GM19467 (cell line): ENCODE results near the gene C1QC.
"Not testable (repeated sequence)": the region's sequence is repeated elsewhere in the genome, so short reads cannot be mapped to it uniquely, and the experiment has no call there.

Experiments used
- ATAC-seq: cut with Tn5 transposase; IDR thresholded peaks from one replicate; pipeline ENCODE4 v1.9.1; 2021; ENCODE audit warnings: mild to moderate bottlenecking, moderate library complexity; ENCODE audit not compliant: unreplicated experiment

Gene C1QC

DNA sequence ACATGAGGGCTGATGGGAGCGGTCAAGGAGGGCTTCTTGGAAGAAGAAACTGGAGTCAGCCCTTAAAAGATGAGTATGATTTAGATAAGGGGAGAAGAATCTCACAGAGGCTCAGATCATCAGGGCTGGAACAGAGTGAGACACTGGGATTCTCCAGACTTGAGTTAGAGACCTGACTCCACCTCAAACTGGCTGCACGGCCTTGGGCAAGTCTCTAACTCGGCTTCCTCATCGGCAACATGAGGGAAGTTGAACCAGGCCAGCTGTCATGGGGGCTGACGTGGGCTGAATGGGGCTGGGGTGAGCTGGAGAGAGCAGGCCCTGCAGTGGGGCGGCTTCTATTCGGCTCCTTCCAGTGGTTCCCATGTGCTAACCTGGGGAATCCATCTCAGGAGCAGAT lies 2.5 kb downstream of the C1QC start:
- no peak for ATAC-seq

DNA sequence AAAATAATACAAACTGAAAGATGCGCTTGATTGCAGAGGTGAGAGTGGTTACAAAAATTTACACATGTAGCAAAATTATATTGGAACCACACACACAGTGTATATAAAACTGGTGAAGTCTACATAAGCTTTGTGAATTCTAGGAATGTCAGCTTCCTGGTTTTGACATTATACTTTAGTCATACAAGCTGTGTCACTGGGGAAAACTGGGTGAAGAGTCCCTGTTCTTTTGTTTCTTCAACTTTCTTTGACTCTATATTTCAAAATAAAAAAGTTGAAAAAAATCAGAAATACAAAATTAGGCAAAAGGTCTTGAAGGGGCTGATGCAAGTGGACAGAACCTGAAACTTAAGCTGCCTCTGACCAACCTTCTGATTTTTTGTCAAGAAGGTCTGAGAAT lies 3.0 kb downstream of the C1QC start:
- no peak for ATAC-seq

DNA sequence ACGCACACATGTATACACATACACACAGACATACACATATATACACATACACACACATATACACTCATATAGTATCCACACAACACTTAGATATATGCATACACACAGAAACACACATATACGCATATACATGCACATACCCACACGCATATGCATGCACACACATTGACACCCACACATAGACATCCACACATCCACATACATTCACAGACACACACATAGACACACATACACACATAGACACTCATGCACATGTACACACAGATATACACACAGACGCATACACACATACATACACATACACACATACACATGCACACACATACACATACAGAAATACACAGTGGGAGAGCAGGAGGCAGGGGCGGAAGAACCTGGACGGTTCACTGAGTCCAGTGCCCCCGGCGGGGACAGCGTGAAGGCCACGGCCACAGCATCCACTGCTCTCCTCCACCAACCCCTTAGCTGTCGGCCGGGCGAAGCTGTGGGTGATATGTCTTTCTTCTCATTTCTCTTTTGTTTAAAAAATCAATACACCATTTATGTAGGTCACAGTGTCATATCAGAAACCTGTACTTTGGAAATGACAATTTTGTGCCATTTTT lies 6.8 kb downstream of the C1QC start:
- ATAC-seq: no peak

DNA sequence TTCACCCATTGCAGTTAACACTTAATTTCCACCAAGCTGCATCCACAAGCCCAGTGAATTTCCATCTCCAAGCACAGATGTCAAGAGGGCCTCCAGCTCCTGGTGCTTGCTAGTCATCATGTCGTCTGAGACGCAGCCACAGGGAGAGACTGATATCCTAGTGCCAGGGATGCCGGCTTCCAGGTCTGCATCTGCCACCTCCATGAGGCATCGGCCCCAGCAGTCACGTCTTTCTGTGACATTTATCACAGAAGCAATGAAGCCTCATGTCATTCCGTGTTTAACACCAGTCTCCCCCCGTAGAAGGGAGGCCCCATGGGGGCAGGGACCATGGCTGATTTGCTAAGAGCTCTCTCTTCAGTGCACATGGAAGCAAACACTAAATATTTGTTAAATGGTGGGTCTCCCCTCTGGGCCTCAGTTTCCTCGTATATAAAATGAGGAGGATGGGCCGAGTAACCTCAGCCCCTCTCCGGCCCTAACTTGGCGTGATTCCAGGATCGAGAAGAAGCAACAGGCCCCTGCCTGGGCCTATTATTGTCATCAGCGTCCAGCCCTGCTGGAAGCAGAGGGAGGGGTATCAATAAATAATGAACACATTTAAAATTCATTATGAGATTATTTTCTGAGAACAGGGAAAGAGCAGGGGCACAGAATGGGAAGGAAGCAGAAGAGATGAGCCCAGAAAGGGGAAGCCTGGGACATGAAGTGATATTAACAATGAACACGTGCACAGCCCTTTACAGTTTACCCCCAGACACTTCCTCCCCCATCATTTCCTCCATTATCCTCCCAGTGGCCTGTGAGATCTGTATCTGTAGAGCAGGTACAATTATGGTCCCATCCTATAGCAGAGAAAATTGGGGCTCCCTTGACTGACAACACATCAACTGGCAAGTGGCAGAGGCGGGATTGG lies 8.8 kb downstream of the C1QC start:
- ATAC-seq: no peak

DNA sequence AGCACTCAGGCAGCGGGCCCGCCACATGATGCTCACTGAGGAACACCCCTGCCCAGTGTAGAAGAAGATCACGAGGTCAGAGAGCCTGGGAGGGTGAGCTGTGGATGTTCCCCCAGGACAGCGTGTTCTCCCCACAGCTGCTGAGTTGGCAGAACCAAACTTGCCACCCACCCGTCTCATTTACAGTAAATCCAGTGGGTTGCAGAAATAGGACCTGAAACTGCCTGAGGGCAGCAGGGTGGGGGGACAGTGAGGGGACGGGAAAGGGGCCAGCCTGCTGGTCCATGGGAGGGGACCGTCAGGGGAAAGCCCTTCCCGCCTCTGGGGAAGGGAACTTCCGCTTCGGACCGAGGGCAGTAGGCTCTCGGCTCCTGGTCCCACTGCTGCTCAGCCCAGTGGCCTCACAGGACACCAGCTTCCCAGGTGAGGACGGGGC lies 9.5 kb downstream of the C1QC start, which contains the start of gene C1QB:
C1QB (plus strand) TSS at position 356 of the 436 bp plus-strand sequence. CDS start 6,227 bp downstream, outside the sequence.
- ATAC-seq: no peak

DNA sequence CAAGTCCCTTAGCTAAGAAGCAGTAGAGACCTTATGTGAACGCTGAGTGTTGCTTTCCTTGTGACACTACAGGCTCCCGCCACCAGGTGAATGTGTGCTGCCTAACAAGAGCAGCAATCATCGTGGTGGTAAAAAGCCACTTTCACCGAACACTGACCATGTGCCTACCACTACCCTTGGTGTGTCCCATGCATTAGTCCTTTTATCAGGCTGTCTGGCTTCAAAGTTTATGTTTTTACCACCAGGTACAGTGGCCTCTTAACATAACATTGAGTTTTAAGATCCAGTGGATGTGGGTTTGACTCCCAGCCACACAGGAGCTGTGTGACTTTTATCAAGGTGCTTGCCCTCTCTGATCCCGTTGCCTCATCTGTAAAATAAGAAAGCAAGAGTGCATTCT lies 11.3 kb downstream of the C1QC start:
- no peak for ATAC-seq

DNA sequence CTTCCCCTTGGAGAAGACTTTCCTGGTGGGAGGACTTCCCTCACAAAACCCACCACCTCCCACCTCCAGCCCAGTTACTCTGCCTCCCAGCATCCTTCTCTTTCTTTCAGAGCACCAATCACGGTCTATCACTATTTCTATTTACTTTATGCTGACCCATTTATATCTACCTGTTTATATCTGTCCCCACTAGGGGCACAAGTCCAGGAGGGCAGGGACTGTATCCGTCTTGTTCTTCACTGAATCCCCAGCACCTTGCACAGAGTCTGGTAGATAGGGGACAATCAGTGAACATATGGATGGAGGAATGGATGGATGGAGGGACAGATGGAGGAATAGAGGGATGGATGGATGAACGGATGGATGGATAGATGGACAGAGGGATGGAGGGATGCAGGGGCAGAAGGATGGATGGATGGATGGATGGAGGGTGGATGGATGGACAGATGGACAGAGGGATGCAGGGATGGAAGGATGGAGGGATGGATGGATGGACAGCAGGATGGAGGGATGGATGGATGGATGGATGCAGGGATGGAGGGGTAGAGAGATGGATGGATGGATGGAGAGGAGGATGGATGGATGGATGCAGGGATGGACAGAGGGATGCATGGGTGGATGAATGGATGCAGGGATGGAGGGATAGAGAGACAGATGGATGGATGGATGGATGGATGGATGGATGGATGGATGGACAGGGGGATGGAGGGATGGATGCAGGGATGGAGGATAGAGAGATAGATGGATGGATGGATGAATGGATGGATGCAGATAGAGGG lies 15.1 kb downstream of the C1QC start:
- no peak for ATAC-seq

DNA sequence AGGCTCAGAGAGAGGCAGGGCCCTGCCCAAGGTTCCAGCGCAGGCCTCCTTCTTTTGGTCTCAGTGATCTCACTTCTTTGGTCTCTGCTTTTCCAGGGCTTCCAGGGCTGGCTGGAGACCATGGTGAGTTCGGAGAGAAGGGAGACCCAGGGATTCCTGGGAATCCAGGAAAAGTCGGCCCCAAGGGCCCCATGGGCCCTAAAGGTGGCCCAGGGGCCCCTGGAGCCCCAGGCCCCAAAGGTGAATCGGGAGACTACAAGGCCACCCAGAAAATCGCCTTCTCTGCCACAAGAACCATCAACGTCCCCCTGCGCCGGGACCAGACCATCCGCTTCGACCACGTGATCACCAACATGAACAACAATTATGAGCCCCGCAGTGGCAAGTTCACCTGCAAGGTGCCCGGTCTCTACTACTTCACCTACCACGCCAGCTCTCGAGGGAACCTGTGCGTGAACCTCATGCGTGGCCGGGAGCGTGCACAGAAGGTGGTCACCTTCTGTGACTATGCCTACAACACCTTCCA lies 17.3 kb downstream of the C1QC start:
- no peak for ATAC-seq

DNA sequence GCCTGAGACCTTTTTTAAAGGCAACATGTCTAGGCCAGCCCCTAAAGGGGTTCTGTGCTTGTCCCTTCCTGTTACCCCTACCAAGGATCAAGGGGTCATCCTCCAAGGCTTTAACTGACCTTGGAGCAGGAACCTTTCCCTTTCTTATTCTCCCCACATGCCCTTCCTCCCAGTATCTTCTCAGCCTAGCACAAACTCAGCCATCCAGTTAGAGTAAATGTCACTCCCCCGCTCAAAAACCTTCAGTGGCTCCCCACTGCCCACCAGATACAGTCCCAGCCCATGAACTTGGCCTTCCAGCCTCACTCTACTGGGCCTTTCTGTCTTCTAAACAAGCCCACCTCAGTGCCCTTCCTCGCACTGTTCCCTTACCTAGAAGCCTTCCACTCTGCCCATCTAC lies 18.4 kb downstream of the C1QC start:
- no peak for ATAC-seq

DNA sequence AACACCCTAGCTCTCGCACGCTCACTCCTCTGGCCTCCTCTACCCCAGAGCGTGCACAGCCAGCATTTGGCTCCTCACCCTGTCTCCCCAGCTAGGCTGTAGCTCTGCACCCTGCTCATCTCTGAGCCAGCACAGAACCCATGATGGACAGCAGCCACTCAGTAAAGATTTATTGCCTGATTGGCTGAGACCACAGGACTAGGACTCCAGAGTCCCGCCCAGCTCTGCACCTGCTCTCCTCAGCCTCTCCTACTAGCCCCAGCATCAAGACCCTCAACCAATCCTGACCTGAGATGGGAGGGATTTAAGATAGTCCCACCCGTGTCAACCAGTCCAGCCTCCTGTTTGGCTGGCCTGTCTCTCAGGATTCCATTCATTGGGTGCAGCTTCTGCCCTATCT lies 18.9 kb downstream of the C1QC start:
- ATAC-seq: no peak

DNA sequence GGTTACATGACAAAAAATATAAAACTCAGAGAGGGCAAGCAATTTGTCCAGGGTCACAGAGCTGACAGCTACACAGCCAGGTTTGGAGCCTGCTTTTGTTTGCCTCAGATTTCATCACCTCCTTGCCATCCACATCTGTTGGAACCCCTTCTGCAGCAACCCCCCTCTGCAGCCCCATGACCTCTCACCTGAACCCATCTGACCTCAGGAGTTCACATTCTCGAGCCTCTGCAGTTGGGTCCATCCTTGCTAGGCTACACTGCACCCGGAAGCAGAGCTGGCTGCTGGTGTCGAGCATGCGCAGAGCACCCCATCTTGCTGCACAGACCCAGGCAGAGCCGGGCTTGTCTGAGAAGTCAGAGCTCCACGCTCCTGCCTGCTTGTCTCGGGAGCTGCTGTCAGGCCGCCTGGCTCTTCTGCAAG lies 19.6 kb downstream of the C1QC start:
- ATAC-seq: no peak

DNA sequence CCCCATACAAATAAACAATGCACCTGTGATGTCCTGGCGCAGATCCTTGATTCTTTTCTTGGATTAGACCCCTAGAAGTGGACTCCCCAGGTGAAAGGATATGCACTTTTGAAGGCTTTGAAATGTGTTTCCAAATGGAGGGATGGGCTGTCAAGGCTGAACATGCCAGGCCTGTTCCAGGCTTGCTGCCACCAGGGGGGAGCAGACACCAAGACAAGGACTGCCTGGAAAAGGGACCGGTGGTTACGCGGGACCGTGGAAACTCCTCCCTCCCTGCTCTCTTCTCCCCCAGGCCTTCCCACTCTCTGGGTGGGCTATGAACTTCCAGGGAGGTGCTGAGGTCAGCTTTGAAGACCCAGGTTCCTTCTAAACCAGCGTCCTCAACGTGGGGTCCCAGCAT lies 22.3 kb downstream of the C1QC start:
- no peak for ATAC-seq

DNA sequence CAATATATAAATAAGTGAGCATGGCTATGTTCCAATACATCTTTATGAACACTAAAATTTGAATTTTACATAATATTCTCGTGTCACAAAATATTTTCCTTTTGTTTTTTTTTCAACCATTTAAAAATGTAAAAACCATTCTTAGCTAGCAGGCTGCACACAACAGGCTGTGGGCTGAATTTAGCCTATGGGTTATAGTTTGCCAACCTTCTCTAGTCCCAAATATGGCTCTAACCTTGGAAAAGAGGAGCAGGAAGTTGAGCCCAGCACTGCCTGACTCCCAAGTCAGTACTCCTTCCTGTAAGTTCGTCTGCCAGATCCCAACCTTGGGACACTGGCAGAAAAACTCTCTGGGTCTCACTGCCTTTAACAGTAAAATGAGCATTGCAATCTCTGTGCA lies 23.0 kb downstream of the C1QC start:
- ATAC-seq: no peak

DNA sequence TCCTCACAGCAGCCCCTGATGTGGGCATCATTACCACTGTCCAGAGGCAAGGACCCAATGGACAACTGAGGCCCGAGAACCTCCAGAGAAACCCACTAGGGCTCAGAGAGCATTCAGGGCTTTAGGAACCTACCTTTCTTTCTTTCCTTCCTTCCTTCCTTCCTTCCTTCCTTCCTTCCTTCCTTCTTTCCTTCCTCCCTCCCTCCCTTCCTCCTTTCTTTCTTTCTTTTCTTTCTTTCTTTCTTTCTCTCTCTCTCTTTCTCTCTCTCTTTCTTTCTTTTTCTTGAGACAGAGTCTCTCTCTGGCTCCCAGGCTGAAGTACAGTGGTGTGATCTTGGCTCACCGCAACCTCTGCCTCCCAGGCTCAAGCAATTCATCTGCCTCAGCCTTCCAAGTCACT lies 25.4 kb downstream of the C1QC start:
- not testable (repeated sequence) for ATAC-seq

DNA sequence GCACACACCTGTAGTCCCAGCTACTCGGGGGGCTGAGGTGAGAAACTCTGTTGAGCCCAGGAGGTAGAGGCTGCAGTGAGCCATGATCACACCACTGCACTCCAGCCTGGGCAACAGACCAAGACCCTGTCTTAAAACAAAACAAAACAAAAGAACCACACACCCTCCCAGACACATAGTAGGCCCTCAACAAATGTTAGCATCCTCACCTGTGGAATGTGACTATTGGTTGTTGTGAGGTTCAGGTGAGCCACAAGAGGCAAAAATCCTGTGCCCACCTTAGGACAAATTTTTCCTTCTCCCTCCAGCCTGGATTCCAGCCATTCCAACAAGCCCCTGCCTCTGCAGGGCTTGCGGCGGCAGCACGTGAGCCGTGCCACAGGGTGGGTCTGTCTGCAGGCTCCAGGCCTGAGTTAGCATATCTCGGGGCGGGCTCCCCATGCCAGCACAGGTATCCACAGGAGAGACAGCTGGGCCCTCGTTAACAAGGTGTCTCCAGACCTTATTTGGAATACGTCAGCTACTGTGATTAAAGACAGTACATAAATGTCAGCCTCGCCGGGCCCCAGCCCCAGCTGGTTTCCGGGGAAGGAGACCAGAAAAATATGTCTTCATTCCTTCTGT lies 27.0 kb downstream of the C1QC start:
- no peak for ATAC-seq

DNA sequence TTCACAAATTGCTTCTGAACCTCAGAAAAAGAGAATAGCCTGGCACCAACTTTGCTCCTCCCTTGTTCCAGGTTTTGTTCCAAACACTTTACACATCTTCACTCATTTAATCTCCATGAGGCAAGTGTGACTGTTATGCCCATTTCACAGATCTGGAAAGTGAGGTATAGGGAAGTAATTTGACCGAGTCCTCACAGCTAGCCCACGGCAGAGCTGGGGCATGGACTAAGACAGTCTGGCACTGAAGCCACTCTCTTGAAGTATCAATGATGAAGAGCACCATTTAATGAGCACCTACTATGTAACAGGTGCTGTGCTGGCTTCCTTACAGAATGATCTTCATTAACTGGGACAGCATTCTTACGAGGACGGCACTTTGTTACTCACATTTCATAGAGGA lies 28.6 kb downstream of the C1QC start:
- ATAC-seq: no peak

DNA sequence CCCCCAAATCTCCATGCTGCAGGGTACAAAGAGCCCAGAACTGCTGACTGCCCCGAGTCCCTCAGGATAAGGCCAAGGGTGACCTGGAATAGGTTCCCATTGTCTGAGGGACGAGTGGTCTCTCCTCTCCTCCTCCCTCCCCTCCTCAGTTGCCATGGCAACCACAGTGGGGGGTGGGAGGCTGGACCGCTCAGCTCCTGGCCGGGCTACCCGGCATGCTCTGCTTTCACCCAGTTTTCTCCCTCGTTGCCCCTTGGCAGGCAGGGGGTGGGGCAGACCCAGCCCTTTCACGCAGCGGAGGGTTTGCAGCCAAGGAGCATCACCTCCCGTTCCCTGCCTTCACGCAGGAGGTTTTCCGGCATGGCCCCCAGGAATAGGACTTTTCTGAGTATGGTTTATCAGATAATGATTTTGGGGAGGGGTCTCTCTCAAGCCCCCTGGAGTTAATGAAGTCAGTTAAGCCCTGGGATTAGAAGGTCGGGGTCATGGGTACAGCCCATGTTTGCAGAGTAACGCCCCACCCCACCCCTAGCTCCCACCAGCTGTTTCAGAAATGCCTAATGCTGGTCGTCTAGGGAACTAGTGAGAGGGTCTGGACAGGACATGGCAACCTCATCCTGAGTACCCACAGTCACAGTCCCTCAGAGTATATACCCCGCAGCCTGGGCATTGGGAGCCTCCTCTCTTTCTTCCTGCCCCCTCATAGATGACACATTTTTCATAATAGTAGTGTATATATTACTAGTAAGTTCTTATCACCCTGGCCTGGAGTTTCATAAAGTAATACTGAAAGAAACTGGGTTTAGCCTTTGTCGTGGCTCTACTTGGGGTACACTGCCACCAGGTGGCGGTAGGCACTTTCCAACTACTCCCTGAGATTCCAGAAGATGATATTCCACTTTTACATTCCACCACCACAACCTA lies 30.3 kb downstream of the C1QC start:
- ATAC-seq: no peak

DNA sequence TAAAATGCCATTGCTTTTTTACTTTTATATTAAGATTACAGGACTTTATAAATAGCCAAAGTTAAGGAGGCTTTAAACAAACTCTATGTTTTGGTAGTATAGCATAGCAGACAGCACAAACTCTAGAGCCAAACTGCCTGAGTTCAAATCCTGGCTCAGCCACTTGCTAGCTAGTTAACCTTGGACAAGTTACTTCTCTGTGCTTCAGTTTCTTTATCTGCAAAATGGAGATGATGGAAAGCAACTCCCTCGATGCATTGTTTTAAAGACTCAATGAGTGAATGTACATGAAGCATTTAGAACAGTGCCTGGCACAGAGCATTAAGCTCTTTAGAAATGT lies 30.9 kb downstream of the C1QC start:
- no peak for ATAC-seq

DNA sequence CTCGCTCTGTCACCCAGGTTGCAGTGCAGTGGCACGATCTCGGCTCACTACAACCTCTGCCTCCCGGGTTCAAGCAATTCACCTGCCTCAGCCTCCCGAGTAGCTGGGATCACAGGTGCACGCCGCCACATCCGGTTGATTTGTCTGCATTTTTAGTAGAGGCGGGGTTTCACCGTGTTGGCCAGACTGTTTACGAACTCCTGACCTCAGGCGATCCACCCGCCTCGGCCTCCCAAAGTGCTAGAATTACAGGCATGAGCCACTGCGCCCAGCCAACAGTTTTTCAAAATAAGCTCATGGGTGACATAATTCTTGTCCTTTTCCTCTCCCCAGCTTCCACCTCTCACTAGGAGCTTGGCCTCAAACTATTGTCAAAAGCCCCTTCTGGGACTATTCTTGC lies 32.7 kb downstream of the C1QC start:
- not testable (repeated sequence) for ATAC-seq
